HG03108 (cell line): ENCODE measurements around the gene SERGEF.

Source experiments
- ATAC-seq: cut with Tn5 transposase; IDR thresholded peaks from one replicate; pipeline ENCODE4 v1.9.1; 2021; ENCODE audit warnings: moderate library complexity; ENCODE audit not compliant: unreplicated experiment

The SERGEF gene

DNA sequence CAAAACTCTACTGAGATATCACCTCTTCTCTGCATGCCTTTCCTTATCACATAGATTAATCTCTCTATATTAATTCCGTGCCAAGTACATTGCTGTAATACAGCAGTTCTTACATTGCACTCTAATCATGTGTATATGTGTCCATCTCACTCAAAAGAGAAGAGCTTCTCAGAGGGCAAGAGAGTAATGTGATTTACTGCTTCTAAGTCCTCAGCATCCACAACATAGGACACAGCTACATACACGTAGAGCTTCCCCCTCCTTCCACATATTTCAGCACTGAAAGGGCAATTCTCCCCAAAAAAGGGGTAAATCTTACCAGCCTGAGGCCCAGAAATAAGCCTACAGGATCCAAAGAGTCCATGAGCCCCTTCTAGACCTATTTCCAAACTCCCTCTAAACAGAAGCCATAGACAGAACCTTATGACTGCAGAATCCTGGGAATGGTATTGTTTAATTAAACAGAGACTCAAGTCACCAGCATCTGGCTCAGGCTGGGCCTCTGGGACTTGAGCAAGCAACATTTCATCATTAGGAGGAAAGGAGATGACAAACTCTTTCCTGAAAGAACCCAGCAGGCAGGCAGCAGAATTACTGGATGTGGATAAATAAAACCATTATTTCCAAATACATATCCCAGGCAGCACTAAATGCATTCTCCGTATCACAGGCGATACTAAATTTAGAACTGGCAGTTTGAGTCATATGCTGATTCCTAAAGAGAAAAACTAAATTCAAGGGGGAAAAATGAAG, 191.0 kb downstream of the SERGEF start:
- no peak for ATAC-seq

DNA sequence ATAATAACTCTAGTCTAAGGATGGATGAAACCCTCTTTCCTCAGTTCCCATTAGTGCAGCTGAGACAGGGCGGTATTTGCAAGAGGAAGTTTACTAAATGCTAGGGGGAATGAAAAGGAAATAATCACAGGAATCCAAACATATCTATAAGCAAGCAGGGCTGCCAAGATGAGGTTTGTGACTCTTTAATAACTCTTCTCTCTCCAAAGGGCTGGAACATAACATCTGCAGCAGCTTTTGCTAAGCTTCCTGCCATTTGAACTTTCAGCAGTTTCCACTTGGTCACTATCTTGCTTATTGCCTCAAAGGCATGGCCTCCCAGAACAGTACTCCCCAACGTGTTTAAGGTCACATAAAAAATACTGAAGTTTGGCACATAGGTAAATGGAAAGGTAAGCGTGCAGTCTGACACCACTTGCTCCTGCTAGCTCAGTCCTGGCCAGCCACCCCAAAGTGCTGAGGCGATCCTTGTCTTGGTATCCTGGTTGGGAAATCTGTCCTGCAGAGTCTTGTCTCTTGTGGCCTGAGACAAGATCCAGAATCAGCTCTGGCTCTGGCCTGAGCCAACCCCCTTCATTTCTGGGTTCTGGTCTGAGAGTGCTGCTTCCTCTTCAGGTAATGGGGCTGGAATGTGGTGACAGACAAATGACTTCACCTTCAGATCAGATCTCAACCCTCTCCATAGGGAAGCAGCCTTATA, 196.5 kb downstream of the SERGEF start:
- ATAC-seq, result no peak

DNA sequence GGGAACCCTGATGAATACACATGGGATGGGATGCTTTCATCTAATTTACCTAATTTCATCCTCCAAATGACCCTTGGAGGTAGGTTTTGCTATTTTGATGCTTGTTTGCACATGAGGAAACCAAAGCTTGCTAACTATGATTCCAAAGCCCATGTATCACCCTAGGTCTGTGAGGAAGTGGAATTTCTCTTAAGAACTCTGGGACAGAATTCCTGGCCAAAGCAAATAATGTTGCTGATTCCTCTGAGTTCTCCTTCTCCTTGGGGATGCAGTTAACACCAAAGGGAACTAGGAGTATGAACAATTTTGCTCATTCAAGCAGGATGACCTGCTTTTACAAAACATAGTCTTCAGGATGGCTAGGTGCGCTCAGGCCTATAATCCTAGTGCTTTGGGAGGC, 198.3 kb downstream of the SERGEF start:
- no peak for ATAC-seq

DNA sequence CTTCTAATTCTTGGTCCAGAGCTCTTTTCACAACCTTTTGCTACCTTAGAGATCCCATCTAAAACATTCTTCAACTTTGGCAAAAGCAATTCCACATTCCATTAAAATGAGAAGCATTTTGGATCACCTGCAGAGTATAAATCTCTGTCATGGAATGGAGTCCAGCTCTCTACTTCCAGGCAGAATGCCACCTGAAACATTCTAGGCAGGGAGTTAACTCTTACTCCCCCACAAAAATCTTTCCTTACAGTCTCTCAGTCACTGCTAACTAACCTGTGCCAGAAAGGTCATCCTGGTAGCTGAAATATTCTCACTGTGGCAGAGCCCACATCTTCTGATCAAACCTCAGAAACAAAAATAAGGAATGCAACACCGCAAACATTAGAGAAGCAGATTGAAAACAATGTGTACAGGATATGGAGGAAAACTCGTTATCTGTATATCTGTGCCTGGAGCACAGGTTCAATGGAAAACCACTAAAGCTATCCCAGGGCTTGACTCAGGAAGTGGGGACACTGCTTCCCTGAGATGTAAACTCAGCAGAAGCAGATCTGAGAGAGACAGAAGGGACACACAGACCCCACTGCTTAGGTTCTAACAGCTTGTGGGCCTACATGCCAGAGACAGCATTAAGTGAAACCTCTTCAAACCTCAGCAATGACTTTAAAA, 199.3 kb downstream of the SERGEF start:
- no peak for ATAC-seq

DNA sequence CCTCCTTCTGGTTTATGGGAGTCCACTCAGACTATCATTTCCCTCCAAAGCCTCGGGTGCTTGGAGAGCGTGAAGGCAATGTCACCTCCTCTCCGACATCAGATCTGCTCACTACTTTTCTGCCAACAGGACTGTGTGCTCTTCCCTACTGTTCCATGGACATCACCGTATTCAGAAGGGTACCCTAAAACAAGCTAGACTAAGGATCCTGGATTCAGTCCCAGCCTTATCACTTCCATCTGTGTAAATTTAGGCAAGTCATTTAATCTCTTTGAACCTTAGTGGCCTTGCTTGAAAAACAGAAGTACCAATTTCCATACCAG, 200.0 kb downstream of the SERGEF start:
- no peak for ATAC-seq

DNA sequence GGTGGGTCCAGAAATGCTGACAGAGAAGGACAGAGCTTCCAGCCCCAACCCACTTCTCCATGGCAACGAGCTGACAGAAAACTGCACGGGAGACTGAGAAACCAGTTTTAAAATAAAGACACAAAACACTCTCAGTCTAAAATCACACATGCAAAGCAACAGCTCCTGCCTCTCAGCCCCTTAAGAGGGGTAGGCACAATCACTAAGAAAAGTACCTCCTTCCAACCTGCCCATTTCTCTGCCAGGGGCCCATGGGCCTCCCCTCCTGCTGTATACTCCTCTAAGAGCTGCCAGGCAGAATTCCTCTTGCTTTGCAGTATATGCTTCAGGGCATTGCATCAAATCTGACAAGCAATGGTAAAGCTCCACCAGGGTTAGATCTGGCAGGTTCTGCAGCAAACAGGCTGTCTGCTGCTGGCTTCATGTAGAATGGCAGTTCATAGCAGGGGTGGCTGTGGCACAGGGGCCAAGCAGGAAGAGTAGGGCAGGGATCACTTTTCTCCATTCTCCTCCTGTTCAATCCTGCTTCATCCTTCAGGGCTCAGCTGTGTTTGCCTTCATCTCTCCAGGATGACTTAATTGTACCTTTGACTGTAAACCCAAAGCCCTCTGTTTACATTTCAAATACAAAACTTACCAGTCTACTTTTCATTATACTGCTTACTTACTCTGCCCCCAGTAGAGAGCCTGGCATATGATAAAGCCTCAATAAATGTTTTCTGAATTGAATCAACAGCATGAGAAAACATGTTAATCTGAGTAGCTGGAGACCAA, 200.6 kb downstream of the SERGEF start:
- ATAC-seq, result no peak

DNA sequence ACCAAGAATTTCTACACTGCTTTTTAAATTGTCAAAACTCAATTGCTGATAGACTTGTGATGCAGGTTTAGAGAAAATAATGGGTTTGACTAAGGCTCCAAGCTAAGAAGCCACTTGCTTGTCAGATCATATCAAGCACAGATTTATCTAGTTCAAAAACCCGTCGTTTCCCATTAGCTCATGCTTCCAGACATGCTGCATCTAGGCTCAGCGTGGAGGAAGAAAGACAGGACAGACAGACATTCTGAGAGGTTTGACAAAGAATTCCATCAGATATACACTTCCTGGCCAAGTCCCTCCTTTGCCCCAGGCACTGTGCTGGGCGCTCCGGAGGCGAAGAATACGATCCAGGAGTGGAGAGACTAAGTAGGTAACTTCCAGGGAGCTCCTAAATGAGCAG, 201.5 kb downstream of the SERGEF start:
- ATAC-seq, result no peak

DNA sequence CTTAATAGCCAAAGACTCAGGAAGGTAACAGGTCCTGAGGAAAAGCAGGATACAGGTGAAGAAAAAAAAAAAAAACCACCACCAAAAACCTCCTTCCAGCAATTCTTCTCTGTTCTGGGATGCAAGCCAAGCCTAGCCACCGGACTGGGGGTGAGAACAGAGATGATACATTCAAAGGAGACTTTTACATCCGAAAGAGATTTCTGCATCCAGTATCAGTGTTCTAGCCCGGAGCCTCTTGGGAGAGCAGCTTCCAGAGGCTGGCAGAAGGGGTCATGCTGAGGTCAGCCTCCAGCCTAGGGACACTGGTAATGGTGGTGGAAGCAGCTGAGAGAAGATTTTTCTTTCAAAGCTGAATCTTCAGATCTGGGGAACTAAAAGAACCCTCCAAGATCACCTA, 202.1 kb downstream of the SERGEF start:
- no peak for ATAC-seq

DNA sequence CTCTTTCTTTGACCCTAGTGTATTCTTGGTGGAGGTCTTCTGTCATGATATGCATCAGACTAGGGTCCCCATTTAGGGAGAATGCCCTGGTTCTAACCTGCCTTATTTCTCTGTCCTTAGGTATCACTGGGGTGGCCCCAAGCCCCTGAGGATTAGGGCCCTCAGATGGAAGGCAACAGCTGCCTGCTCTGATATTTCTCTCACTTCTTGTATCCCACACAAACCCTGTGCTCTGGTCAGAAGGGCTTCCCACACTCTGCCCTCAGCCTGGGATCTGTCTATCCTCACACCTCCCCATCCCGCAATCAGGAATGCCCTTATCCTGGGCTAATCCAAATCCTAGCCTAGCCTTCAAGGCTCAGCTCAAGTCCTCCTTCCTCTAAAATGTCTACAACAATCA, 202.8 kb downstream of the SERGEF start:
- no peak for ATAC-seq

DNA sequence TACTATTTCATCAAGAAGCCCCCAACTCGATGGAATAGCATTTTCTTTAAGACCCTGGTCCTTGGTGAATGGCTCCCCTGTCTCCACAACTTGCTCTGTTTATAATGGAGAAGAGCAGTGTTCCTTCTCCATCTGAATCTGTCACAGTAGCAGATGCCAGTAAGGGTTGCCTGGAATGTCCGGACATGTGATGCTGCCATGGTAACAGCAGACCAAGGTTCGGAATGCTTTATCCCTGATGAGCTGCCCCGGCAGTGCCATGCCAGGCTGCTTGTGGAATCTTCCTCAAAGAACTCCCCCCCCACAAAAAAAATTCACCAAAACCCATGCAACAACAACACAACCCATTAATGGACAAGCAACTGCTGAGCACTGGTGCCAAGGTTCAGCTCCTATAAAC, 205.8 kb downstream of the SERGEF start:
- ATAC-seq, result no peak

DNA sequence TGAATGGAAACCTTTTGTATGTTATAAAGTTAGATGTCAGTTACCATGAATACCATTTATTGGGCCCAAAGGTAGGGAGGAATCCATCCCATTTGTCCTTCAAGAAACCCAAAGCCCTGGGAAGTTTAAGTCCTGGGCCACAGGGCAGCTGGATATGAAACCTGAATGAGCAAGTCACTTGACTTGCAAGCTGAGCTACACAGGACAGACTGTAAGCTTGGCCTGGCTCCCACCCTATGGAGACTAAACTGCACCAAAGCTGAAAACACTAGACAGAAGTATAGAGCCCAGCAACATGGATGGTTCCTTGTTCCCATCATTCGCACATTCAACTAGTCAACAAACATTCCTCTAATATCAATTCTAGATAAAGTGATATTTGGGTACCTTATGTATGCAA, 207.0 kb downstream of the SERGEF start:
- no peak for ATAC-seq

DNA sequence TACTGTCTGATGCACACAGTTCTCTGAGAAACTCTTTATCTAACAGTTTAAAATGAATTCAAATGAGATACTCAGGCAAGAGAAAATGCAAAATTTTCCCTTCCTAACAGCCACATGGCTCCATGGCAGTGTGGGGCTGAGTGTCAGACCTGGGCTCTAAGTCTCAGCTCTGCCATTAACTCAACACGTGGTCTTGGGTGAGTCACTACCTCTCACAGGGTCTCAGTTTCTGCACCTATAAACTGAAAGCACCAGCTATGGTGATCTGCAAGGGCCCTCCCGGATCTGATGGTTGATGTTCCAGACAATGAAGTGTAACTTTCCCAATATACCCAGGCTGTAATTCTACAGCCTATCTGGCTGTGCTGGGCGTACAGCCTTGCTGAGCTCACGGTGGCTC, 207.8 kb downstream of the SERGEF start:
- ATAC-seq, result no peak

DNA sequence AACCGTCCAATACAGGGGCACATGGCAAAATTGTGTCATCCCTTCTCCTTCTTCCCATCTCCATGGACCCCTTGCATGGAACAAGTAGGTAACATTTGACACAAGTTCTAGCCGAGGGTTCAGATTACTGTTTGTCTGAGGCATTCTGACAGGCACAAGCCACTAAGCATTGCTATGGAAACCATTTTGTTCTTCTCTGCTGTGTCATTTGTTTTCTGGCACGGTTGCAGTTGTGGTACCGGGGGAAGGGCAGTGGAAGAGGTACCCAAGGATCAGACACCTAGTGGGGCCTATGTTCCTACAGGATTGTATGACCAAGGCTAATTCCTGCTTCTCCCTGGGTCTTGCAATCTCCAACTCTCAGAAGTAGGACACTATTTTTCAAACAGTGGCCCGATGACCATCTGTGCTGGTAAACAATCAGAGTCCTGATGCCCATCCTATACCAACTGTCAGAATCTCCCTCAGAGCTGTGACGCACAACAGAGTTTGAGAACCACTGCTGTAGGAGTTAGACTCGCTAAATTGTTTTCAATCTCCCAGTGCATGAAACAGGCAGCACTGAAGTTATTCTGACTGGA, 209.0 kb downstream of the SERGEF start:
- no peak for ATAC-seq

DNA sequence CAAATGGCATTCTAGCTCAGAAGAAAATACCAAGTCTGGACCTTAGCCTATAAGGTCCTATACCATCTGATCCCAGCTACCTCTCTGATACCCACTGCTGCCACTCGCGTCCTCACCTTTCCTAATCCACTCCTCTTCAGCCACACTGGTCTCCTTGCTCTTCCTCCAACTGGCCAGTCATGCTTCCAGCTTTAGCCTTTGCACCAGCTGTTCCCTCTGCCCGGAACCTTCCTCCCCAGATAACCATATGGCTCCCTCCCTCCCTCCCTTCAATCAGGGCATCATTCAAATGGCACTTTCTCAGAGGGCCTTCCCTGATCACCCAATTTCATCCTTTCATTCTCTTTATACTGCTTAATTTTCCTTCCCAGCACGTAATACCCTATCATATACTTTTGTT, 210.4 kb downstream of the SERGEF start:
- no peak for ATAC-seq

DNA sequence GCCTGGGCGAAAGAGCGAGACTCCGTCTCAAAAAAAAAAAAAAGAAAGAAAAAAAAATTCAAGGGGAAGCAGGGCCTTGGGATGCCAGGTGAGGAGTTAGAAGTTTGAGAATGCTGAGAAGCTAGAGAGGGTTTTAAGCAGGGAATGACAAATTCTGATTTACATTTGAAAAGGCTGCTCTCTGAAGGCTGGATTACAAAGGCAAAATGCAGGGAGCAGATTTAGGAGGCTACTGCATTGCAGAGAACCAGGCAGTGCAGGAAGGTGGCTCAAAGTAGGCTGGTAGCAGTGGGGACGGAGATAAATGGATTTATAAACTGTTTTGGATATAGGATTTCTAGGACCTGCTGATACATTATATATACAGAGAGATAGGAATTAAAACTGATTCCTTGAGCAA, 211.7 kb downstream of the SERGEF start:
- ATAC-seq, result no peak

DNA sequence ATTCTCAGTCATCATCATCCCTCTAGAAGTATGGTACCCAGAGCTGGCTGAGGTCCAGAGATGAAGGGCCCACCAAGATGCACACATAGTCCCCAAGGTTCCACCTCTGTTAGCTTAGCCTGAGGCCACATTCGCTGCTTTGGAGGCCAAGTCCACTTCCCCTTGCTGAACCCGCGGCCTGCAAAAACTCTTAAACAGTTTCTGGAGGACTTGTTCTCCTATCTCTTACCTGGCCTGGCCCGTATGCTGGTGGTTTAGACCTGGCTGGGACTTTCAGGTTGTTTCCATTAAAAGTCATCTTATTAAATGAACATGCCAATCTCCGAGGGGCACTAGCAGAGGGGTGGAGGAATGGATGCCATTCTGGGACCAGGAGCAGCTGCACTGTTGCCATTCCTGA, 213.7 kb downstream of the SERGEF start:
- no peak for ATAC-seq

DNA sequence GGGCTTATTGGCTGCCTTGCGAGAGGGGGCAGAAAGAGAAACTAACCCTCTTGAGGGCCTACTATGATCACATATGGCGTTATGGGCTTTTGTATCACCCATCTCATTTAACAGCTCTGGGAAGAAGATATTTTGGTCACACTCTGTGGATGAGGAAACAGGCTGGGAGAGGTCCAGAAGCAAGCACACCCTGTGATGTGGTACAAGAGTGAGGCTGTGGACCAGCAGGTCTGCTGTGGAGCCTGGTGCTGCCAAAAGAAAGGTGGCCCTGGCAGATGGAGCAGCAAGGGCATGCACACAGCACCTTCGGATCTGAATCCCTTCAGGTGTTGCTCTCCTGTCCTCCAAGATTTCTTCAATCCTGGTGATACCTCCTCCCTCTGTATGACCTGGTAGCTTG, 214.1 kb downstream of the SERGEF start:
- no peak for ATAC-seq

DNA sequence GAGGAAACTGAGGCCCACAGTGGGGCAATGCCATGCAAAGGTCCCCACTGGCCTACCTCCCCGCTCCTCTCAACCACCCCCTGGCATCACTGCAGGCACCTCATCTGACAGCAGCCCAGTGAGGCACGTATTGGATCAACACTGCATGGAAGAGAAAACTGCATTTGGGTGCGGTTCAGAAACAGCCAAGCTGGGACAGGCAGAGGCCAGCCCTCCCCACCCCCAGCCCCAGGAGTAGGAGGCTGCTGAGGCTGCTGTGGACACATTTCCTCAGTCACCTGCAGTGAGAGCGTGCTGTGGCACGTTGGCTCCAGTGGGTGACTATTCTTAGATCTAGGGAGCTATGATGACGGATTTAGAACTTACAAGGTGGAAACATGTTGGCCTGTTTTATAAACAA, 214.6 kb downstream of the SERGEF start:
- no peak for ATAC-seq

DNA sequence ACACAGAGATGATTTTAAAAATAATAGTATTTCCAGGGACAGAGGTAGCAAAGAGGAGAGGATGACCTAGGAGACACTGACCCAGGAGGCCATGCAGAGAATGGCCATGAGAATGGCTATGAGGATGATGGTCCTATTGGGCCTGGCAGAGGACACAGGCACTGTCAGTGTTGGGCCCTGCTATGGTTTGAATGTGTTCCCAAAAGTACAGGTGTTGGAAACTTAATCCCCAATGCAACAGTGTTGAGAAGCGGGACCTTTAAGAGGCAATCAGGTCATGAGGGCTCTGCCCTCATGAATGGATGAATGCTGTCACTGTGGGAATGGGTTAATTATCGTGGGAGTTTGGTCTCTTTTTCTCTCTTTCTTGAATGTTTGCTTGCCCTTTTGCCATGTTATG, 216.7 kb downstream of the SERGEF start:
- ATAC-seq, result no peak

DNA sequence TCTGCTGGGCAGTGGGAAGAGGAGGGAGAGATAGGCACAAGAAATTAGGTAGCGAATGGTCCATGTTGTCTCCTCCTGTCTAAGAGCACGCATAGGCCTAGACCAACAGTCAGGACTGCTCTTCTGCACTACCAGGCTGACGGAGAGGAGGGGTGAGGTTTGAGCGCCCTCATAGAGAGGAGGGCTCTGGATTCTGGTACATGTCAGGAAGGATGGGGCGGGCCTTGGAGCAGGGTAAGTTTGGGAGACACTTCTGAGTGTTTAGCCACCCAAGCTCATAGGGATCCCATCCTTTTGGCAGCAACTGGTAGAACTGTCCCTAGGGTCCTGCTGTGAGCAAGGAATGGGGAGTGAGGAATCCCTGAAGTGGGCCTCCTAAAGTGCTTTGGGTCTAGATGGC, 217.9 kb downstream of the SERGEF start:
- no peak for ATAC-seq

DNA sequence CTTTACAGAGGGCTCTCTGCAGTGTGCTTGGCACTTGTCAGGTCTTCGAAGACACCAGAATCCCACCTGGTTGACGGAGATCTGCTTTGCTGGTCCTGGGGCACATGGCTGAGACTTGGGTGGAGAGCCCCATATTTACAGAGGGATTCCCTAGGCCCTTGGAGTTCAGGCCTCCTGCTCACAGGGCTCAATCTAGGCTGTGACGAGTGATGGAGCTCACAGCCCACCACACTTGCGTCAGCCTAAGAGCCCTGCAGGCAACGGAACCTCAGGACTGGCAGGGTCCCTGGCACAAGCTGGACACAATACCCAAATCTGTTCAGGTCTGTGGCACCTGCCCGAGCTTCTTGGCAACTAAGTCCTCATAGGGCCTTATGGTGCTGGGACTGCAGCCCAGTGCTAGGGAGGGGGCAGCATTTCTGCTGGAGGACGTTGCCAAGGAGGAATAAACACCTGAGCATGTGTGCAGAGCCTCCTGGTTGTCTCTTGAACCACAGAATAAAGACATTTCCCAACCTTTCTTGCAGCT, 219.1 kb downstream of the SERGEF start:
- ATAC-seq, result no peak
